Right atrium auricular region (tissue), 2 donors: ENCODE data around the gene MT1F. TPM values are rescaled to one million over a fixed set of nuclear protein-coding genes. Genes with fewer than 3 reads are reported as not detected.
"Not testable (repeated sequence)": the region's sequence is repeated elsewhere in the genome, so short reads cannot be mapped to it uniquely, and the experiment has no call there.

Experiments
- DNase-seq: peaks from one replicate; pipeline ENCODE4 v3.0.0-alpha.2; 2019; ENCODE audit warnings: low spot score
- H3K27ac ChIP-seq, 2 donors: fragments of 200-600 bp; sonication (generic); 1 replicate in 1 of 2; 2 replicates in 1 of 2; pipeline ENCODE4 v1.5.1; 2016 to 2019
- H3K27me3 ChIP-seq, 2 donors: fragments of 200-600 bp; sonication (generic); one replicate each; pipeline versions ENCODE4 v1.5.1 to v1.6.0; 2017 to 2019
- H3K36me3 ChIP-seq: fragments of 200-600 bp; sonication (generic); one replicate; pipeline ENCODE4 v1.5.1; 2016
- H3K4me1 ChIP-seq, 2 donors: fragments of 200-600 bp; sonication (generic); one replicate each; pipeline versions ENCODE4 v1.5.1 to v1.6.0; 2017 to 2019
- H3K4me3 ChIP-seq, 2 donors: fragments of 200-600 bp; sonication (generic); 1 replicate in 1 of 2; 2 replicates in 1 of 2; pipeline ENCODE4 v1.5.1; 2017 to 2019; ENCODE audit warnings: mild to moderate bottlenecking in 1 of 2, moderate library complexity in 1 of 2
- H3K9me3 ChIP-seq, 2 donors: fragments of 200-600 bp; sonication (generic); one replicate each; pipeline ENCODE4 v1.5.1; 2019
- total RNA-seq, 2 donors: library from RNA; depleted of rRNA; stranded (reverse); fragments of >200 nt; gene quantifications; one replicate each; pipeline ENCODE4 v1.1.0, GENCODE V29; 2016
- TF ChIP-seq, protein P1 (sequence below), 2 donors: fragments of 200-600 bp; sonication (generic); IDR thresholded peaks; one replicate each; pipeline ENCODE4 v1.5.1; 2019; ENCODE audit warnings: antibody characterized with exemption in 2 of 2

The MT1F gene
- total RNA-seq, 2 donors from 2014 or later: 3.2 to 6.1 TPM

DNA sequence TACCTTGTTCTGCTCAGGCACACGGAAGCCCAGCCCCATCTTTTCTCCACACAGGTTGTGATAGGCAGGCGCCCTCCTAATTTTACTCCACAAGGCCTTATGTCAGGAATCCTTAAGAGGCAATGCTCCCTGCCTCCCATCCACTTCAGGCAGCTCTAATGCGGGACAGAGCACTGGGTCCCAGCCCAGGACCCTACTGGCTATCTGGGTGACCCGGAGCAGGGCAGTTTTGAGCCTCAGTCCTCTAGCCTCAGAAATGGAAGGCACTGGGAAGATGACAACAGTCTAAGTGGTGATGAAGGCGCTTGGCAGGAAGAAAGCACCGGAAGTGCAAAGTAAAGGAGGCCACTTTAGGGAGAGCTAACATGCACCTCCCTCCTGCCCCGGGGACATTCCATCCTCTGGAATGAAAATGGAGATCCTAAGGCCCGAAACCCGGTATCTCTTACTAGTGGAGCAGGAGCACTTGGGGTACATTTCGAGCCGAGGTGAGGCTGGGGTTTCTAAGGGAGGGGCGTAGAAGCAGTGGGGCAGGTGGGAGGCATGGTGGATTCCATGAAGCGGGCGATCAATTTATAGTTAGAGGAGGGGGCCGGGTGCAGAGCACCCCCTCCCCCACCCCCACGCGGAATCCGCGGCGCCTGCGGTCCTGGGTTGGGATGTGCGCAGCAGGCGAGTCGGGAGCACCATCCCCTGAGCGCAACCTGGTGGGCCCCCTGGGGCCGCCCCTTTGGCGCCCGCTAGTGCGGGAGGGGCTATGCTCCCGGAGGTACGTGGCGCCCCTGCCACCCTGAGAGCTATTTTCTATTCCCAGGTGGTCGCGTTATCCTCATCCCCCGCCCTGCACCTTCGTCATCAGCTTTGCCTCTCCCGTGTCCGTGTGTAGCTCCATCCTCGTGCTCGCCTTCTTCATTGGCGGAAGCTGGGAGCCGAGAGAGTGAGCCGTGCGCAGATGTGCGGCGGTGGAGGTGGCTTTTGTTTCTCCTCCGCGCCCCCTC is 4.9 kb downstream of the MT1F start:
- TF ChIP-seq, protein P1, sequence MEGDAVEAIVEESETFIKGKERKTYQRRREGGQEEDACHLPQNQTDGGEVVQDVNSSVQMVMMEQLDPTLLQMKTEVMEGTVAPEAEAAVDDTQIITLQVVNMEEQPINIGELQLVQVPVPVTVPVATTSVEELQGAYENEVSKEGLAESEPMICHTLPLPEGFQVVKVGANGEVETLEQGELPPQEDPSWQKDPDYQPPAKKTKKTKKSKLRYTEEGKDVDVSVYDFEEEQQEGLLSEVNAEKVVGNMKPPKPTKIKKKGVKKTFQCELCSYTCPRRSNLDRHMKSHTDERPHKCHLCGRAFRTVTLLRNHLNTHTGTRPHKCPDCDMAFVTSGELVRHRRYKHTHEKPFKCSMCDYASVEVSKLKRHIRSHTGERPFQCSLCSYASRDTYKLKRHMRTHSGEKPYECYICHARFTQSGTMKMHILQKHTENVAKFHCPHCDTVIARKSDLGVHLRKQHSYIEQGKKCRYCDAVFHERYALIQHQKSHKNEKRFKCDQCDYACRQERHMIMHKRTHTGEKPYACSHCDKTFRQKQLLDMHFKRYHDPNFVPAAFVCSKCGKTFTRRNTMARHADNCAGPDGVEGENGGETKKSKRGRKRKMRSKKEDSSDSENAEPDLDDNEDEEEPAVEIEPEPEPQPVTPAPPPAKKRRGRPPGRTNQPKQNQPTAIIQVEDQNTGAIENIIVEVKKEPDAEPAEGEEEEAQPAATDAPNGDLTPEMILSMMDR (IDR thresholded peaks at IDR 0.05): no peak
- H3K4me1 ChIP-seq: peaks cover 0 to 17% of the 10 kb centered on the region in 2 donors
- peaks cover 5 to 10% of the 10 kb centered on the region in 2 donors for H3K27me3 ChIP-seq
- H3K4me3 ChIP-seq: peak overlapping the region in 1 of 2 donors; percentile 33
- H3K36me3 ChIP-seq: no peaks in the 10 kb centered on the region
- no peak for DNase-seq
- no peak overlapping the region for H3K27ac ChIP-seq
- no peaks in the 10 kb centered on the region for H3K9me3 ChIP-seq

DNA sequence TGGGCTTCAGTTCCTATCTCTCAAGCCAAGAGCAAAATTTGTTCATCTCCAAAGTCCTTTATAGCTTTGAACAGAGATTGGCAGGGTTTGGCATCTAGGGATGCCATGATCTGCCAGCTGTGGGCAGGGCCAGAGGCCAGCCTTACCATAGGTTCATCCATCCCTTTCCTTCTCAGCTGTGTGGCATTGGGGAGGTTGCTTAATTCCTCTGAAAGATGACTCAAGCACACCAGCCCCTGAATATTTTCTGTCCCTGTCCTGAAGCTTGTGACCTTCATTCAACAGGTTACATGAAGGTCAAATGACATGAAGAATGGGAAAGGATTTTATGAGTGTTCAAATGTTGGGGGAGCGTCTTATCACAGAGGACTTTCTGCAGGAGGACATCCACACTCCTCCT is 6.7 kb downstream of the MT1F start:
- Histone ChIP-seq H3K4me3 (no peak overlapping the region), H3K27me3 (peaks cover 10% of the 10 kb centered on the region in 2 donors), H3K4me1 (peaks cover 0 to 20% of the 10 kb centered on the region in 2 donors), H3K27ac (no peak overlapping the region), H3K9me3 (no peaks in the 10 kb centered on the region), H3K36me3 (no peaks in the 10 kb centered on the region)
- TF ChIP-seq, protein P1 (IDR thresholded peaks at IDR 0.05): no peak
- DNase-seq: no peak

DNA sequence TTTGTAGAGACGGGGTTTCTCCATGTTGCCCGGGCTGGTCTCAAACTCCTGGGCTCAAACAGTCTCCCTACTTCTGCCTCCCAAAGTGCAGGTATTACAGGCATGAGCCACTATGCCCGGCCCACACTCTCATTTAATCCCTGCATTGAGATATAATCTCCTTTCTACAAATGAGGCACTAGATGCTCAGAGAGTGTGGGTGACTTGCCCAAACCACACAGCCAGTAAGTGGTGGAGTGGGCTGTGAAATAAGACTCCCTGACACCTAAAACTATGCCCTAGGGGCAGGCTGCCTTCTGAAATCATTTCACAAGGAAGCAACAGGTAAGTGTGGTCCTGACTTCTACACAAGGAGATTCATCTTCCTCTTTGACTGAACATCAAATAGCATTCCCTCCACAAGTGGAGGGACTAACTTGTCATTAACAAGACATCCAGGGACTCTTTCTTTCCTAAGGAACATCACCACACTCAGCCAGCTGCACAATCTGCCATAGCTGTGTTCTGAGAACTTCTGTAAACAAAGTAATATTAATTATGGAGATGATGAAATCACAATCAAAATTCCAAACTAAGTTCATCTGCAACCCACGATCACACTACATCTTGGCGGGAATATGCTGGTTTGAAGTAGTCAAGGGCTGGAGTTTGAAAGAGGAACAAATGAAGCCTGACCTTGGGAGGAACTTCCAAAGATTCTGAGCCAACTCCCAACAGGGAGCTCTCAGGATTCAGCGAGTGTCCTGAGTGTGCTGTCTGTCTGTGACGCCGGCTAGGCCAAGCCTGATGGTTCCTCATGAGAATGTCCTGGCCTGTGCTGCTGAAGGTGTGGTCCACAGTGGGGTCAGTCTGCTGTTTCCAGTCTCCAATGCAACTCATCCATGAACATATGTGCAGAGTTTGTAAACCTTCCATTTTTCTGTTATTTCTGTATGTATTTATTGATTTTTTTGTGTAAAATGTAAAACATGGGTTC is 7.8 kb downstream of the MT1F start:
- peaks cover 15 to 18% of the 10 kb centered on the region in 2 donors for H3K27me3 ChIP-seq
- peaks cover 0 to 24% of the 10 kb centered on the region in 2 donors for H3K4me1 ChIP-seq
- not testable (repeated sequence) for H3K36me3 ChIP-seq, DNase-seq, H3K27ac ChIP-seq, H3K9me3 ChIP-seq, H3K4me3 ChIP-seq

DNA sequence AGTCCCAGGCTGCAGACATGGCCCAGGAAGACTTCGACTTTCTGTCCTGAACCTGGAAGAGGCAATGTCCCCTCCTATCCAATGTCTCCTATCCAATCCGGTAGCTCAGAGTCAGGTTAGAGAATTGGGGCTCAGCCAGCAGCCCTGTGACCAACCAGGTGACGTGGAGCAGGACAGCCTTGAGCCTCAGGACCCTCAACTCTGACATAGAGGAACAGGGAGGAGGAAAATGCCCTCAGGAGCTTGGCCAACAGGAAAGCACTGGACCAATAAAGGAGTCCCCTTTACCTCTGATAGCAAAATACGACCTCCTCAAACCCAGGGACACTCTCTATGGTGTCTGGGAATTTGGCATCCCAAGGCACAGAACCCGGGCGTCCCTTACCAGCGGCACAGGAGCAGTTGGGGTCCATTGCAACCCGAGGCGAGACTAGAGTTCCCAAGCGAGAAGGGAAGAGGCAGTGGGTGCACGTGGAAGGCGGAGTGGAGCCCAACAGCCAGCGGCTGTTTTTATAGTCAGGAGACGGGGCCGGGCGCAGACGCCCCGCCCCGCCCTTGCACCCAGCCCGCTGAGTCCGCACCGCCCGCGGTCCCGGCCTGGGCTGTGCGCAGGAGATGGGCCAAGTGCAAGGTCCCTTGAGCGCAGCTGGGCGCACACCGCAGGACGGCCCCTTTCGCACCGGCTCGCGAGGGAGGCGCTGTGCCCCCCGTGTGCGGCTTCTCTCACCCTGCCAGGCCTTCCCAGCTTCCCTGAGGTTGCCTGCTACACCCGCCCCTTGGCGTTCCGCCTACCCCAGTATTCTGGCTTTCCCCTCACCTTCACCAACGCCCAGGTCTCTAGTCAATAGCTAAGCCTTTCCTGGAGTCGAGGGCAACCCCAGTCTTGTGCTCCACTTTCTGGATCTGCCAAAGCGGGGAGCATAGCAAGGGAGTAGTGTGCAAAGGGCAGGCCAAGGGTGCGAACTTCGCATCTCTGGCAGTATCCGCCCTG is 10.1 kb downstream of the MT1F start, which contains the start of gene MT1G:
Gene MT1G, minus strand, starts transcription at position 485 of the 991 bp plus-strand sequence. Its CDS starts 72 bp downstream, at position 413.
- Histone ChIP-seq H3K4me3 (peak within 1 kb of the TSS in 1 of 2 donors; percentile 29), H3K27me3 (peaks cover 13 to 15% of the 10 kb centered on the region in 2 donors), H3K27ac (no peak within 1 kb of the TSS), H3K9me3 (no peaks in the 10 kb centered on the region), H3K36me3 (no peaks in the 10 kb centered on the region), H3K4me1 (peaks cover 0 to 21% of the 10 kb centered on the region in 2 donors)
- TF ChIP-seq, protein P1 (IDR thresholded peaks at IDR 0.05): no peak
- no peak for DNase-seq

DNA sequence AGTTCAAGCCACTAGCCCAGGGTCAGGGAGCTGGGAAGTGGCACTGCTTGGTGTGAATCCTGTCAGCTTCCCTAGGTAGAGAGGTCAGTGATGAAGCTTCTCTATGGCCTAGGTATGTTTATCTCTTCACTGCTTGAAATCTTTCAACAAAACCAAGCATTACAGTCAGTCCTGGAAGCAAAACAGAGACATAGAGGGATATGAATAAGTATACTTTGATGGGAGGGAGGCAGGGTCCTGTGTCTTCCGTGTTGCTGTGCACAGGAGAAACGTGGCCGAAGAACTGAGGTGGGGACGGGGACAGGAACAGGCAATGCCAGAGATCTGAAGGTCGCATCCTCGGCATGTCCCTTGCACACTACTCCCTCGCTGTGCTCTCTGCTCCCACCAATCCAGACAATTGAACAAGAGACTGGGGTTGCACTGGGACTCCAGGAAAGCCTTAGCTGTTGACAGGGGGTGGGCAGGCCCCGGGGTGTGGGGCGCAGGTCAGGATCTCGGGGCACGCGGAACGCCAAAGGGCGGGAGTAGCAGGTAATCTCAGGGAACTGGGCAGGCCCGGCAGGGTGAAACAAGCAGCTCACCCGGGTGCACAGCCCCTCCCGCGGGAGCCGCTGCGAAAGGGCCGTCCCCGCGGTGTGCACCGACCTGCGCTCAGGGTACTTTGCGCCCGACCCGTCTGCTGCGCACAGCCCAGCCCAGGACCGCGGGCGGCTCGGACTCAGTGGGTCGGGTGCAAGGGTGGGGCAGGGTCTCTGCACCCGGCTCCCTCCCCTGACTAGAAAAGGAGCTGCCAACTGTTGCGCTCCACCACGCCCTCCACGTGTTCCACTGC is 11.5 kb downstream of the MT1F start, which contains the start of gene MT1H:
Gene MT1H, plus strand, starts transcription at position 810 of the 835 bp plus-strand sequence. CDS start 71 bp downstream, outside the sequence.
- no peak within 1 kb of the TSS for H3K4me3 ChIP-seq
- TF ChIP-seq, protein P1 (IDR thresholded peaks at IDR 0.05): no peak
- no peak within 1 kb of the TSS for H3K27ac ChIP-seq
- H3K4me1 ChIP-seq: peaks cover 0 to 18% of the 10 kb centered on the region in 2 donors
- no peaks in the 10 kb centered on the region for H3K9me3 ChIP-seq
- peaks cover 5 to 13% of the 10 kb centered on the region in 2 donors for H3K27me3 ChIP-seq
- no peaks in the 10 kb centered on the region for H3K36me3 ChIP-seq
- DNase-seq: no peak
